Activated CD4-positive, CD25-positive, alpha-beta regulatory T cell treated with anti-CD3 and anti-CD28 coated beads, Interleukin-2, amount 50 U/mL, for 24 hours (primary cell): ENCODE data around the gene TMEM41A.
A peak's percentile ranks its signal among the peaks of the same experiment; 100 is the strongest.
"Not testable (repeated sequence)": the region's sequence is repeated elsewhere in the genome, so short reads cannot be mapped to it uniquely, and the experiment has no call there.

Experiments
- ATAC-seq, 2 donors: fragments of 150-1000 bp; cut with Tn5 transposase; one replicate each; pipeline ENCODE4 v1.10.0; 2021; ENCODE audit warnings: mild to moderate bottlenecking in 1 of 2, moderate library complexity in 1 of 2

TMEM41A gene

GRCh38 chr3:185486394-185486793 lies 12.4 kb downstream of the TMEM41A start:
- ATAC-seq: no peak

GRCh38 chr3:185484296-185484695 lies 14.5 kb downstream of the TMEM41A start:
- ATAC-seq: no peak

GRCh38 chr3:185479373-185479945 lies 19.4 kb downstream of the TMEM41A start:
- ATAC-seq: no peak

GRCh38 chr3:185477316-185477715 lies 21.5 kb downstream of the TMEM41A start:
- no peak for ATAC-seq

- ATAC-seq: not testable (repeated sequence)
Observed at GRCh38 chr3:185474922-185475321, 23.9 kb downstream of the TMEM41A start.

GRCh38 chr3:185473290-185473815 lies 25.5 kb downstream of the TMEM41A start:
- ATAC-seq: no peak

GRCh38 chr3:185470323-185470722 lies 28.5 kb downstream of the TMEM41A start:
- ATAC-seq: no peak

- ATAC-seq: no peak
Observed at GRCh38 chr3:185469542-185469941, 29.3 kb downstream of the TMEM41A start.

- ATAC-seq: not testable (repeated sequence)
Observed at GRCh38 chr3:185466123-185466522, 32.7 kb downstream of the TMEM41A start.

- ATAC-seq: no peak
Observed at GRCh38 chr3:185465471-185465870, 33.4 kb downstream of the TMEM41A start.

- ATAC-seq: no peak
Observed at GRCh38 chr3:185460719-185461350, 38.0 kb downstream of the TMEM41A start.

- ATAC-seq: no peak
Observed at GRCh38 chr3:185460309-185460708, 38.5 kb downstream of the TMEM41A start.

GRCh38 chr3:185457376-185457775 lies 41.5 kb downstream of the TMEM41A start:
- no peak for ATAC-seq

- ATAC-seq: not testable (repeated sequence)
Observed at GRCh38 chr3:185451432-185451831, 47.4 kb downstream of the TMEM41A start.

GRCh38 chr3:185448107-185448506 lies 50.7 kb downstream of the TMEM41A start:
- ATAC-seq: peak in 1 of 2 donors; percentile 28

- ATAC-seq: no peak
Observed at GRCh38 chr3:185444329-185444728, 54.5 kb downstream of the TMEM41A start.

GRCh38 chr3:185442031-185442430 lies 56.8 kb downstream of the TMEM41A start:
- no peak for ATAC-seq

- ATAC-seq: no peak
Observed at GRCh38 chr3:185439745-185440466, 58.9 kb downstream of the TMEM41A start.
